ENCODE data around the gene SYMPK. TPM values are rescaled to one million over a fixed set of nuclear protein-coding genes. Genes with fewer than 3 reads are reported as not detected.

The SYMPK gene
- total RNA-seq, 1 experiment from 2014 or later, result 70.7 TPM

DNA sequence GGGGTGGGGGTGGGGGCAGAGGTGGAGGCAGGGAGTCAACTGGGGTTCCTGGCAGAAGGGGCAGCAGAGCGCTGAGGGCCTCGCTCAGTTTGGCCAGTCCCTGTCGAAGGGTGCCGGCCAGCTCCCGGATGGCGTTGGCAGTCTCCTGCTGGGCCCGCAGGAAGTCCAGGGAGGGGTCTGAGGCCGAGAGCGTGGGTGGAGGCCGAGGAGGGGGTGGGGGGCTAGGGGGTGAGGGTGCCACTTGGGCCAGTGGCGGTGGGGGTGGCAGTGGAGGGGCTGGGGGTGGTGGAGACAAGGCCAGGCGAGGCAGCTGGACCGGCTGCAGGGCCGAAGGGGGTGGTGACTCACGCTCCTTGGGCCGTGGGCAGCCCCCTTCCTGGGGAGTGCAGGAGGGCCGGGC lies 27.9 kb upstream of the SYMPK start:
- DNase-seq, result no peak
- H3K36me3 ChIP-seq, result peaks cover 2% of the 10 kb centered on the region; the same call in 1 of the 2 replicates
- no peaks in the 10 kb centered on the region for H3K9me3 ChIP-seq
- no peaks in the 10 kb centered on the region for H3K27me3 ChIP-seq
- no peak overlapping the region for H3K4me3 ChIP-seq

DNA sequence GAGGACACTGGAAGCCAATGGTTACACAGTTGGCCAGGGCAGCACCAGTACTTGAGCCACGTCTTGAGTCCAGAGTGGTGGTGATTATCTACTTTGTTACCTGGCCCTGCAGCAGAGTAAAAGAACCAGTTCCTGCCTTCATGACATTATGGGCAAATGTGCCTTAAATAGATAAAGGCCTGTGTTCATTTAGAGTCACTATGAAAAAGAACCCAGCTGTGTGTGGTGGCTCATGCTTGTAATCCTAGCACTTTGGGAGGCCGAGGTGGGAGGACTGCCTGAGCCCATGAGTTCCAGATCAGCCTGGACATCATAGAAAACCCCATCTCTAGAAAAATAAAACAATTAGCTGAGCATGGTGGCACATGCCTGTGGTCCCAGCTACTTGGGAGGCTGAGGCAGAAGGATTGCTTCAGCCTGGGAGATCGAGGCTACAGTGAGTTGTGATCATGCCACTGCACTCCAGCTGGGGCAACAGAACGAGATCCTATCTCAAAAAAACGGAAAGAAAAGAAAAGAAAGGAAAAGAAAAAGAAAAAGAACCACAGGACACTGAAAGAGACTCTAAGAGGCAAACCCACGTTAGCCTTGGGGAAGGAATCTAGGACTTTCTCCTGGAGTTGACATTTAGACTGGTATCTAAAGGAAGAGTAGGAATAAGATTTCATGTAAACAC lies 26.4 kb upstream of the SYMPK start:
- no peaks in the 10 kb centered on the region for H3K27me3 ChIP-seq
- H3K4me3 ChIP-seq, result no peak overlapping the region
- no peaks in the 10 kb centered on the region for H3K9me3 ChIP-seq
- peaks cover 4% of the 10 kb centered on the region for H3K36me3 ChIP-seq
- no peak for DNase-seq

DNA sequence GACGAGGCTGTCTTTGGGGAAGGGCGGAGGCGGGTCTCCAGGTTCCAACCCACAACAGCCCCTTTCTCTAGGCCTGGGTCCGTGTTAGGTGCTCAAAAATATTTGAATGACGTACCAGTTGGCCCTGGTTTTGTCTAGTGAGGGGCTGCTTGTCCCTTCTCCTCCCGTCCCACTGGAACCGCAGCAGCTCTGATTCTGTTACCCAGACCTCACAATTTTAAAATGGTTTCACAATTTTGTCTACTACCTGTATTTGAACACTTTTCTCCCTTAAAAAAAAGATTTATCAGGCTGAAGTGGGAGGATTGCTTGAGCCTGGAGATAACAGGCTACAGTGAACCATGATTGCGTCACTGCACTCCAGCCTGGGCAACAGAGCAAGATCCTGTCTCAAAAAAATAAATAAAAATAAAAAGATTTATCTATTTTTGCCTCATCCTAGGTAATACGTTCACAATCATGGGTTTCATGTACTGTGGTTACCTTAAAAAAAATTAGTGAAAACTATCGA lies 24.3 kb upstream of the SYMPK start:
- Histone ChIP-seq H3K9me3 (no peaks in the 10 kb centered on the region), H3K27me3 (no peaks in the 10 kb centered on the region), H3K36me3 (peaks cover 18% of the 10 kb centered on the region), H3K4me3 (peak overlapping the region; percentile 74)
- DNase-seq, result no peak

DNA sequence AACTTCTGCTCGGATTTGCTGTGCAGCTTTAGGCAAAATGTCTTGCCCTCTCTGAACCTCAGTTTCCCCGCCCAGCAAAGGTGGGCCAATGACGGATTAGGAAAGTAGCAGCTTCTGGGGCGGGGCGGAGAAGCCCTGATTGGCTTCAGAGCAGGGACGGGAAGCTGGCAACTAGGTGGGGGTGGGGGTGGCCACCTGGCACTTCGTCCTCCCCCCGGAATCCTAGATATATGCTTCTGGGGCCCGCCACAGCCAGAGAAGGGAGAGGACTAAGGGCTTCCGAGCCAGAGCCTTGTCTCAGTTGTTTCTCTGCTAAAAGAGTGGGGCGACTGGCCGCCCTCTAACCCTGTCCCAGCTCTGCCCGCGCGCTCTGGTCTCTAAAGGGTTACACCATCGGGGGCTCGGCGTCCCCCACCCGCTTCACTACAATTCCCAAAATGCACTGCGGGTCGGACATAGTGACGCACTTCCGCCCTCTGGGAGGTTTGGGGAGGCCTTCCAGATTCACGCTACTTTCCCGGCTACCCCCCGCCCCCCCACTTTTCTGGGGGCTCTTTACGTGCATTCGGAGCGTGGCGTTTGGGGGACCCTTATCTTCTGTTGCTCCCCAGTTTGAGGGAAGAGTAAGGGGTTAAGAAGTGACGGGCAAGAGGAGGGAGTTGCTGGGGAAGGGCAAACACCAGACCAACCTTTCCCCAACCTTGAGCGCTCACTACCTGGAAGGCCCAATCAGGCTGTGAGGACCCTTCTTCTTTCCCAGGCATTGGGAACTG lies 23.7 kb upstream of the SYMPK start:
- no peaks in the 10 kb centered on the region for H3K27me3 ChIP-seq
- peaks cover 18% of the 10 kb centered on the region for H3K36me3 ChIP-seq
- no peaks in the 10 kb centered on the region for H3K9me3 ChIP-seq
- H3K4me3 ChIP-seq, result peak overlapping the region; percentile 74
- DNase-seq, result peak; percentile 92

DNA sequence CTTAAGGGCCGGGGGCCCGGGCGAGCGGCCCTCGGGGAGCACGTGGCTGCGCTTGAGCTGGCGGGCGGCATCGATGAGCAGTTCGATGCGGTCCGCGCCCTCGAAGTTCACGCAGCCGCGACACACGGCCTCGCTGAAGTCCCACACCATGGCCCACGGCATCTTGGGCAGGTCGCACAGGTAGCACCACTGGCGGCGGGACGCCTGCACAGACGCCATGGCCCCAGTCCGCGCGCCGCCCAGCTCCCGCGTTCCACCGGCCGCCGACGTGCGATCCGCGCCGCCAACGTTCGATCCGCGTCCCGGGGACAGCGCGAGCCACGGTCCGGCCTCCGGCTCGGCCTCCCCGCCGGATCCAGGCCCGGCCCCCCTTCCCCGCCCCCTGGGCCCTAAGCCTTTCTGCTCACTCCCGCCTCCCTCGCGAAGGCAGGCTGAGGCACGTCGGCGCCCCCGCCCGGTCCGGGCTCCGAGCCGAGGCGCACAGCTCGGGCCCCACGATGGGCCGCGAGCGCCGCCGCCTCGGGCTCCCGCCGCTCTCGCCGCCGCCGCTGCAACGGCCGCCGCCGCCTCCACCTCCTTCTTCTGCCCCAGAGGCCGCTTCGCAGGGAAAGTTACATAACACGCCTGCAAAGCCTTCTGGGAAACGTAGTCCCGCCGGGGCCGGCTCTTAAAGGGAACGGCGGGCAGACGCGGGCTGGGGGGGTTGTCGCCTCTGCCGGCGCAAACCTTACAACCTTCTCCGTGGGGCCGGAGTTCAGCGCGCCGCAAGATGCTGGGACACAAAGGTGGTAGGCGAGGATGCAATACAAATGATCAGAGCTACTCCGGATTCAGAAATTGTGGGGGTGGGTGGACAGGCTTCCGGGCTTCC lies 22.8 kb upstream of the SYMPK start, which contains the start of gene IRF2BP1:
IRF2BP1 (minus strand) TSS at position 586 of the 871 bp plus-strand sequence; CDS start at position 219, 367 bp downstream.
- peaks cover 18% of the 10 kb centered on the region for H3K36me3 ChIP-seq
- H3K27me3 ChIP-seq, result no peaks in the 10 kb centered on the region
- no peaks in the 10 kb centered on the region for H3K9me3 ChIP-seq
- DNase-seq, result peak; percentile 93
- peak within 1 kb of the TSS; percentile 74 for H3K4me3 ChIP-seq

DNA sequence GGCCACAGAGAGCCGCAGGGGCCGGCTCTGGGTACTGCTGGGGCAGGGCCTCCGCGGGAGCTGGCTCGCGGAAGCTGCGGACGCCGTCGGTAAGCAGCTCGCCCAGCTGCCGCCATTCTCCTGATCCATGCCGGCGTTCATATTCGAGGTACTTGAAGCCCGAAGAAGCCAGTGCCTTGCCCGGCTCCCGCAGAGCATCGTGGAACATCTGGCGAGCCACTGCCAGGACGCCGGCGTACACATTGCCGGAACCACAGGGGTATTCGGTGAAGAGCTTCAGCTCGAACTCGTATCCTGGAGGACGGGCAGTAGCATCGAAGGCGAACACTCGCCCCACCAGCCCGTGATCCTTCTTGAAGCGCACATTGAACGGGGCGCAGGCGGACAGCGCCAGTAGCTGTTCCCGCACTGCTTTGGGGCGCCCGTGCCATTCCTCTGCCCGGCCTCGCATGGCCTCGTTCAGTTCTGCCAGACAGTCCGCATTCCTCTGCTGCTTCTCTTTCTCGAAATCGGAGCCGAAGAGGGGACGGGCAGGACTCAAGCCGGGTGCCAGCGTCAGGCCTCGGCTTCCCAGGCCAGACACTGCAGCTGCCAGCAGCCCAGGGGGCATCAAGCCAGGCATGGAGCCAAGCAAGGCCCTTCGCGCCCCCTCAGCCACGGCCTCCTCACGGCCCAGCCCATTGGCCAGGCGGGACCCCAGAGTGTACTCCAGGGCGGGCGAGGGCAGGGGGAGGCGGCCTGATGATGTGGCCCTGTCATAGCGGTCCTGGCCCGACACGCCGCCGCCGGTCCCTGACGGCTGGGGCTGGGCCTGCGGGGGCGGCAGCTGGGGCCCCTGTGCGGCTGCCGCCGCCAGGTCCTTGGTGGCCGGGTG lies 22.0 kb upstream of the SYMPK start:
- Histone ChIP-seq H3K27me3 (no peaks in the 10 kb centered on the region), H3K36me3 (peaks cover 18% of the 10 kb centered on the region), H3K9me3 (no peaks in the 10 kb centered on the region), H3K4me3 (peak overlapping the region; percentile 74)
- peak; percentile 48 for DNase-seq

DNA sequence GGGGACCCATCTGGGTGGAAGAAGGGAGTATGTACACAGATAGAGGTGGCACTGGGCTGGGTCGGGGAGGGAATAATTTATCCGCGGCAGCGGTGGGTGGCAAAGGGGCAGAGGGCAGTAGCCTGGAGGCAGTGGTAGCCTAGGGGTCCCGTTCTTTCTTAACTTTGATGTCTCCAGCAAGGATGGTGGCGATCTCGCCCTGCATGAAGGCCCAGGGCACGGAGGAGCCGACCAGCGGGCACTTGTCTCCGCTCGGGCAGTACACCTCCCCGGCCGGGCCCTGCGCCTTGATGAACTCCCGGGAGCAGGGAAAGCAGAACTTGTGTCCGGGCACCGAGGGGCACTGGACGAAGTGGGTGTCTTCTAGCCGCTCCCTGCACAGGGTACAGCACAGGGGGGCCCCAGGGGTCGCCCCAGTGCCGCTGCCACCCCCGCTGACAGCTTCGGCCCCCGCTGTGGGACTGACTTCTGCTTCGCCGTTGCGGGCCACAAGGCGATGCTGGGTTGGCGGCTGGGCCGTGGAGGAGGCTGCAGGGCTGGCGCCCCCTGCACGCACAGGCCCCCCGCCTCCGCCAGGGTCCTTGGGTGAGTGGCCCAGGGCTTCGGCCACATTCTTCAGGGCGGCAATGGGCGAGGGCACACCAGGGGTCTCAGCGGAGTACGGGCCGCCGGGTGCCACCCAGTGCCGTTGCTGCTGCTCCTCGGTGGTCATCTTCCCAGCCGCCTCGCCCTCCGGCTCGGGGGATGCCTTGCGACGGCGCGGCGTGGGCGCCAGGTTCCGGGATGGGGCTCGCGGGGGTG lies 21.1 kb upstream of the SYMPK start:
- Histone ChIP-seq H3K36me3 (peaks cover 18% of the 10 kb centered on the region), H3K27me3 (no peaks in the 10 kb centered on the region), H3K4me3 (0 out of 2 replicates have a peak overlapping the region, but pooled peaks have one; percentile 7), H3K9me3 (no peaks in the 10 kb centered on the region)
- no peak for DNase-seq

DNA sequence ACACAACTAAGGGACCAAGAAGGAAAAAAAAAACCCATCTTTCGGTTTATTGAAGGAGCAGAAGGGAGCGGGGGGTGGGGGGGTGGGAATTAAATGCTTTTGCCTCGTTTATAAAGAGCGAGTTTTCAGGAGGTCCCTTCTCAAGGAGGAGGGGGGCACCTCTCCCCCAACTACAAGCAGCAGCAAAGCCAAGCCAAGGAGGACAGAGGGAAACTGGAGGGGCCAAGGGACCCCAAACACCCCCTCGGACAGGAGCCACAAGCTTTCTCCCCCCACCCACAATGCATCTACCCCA lies 20.6 kb upstream of the SYMPK start:
- no peak for DNase-seq
- no peaks in the 10 kb centered on the region for H3K27me3 ChIP-seq
- peaks cover 18% of the 10 kb centered on the region for H3K36me3 ChIP-seq
- H3K9me3 ChIP-seq, result no peaks in the 10 kb centered on the region
- H3K4me3 ChIP-seq, result 0 out of 2 replicates have a peak overlapping the region, but pooled peaks have one; percentile 7

DNA sequence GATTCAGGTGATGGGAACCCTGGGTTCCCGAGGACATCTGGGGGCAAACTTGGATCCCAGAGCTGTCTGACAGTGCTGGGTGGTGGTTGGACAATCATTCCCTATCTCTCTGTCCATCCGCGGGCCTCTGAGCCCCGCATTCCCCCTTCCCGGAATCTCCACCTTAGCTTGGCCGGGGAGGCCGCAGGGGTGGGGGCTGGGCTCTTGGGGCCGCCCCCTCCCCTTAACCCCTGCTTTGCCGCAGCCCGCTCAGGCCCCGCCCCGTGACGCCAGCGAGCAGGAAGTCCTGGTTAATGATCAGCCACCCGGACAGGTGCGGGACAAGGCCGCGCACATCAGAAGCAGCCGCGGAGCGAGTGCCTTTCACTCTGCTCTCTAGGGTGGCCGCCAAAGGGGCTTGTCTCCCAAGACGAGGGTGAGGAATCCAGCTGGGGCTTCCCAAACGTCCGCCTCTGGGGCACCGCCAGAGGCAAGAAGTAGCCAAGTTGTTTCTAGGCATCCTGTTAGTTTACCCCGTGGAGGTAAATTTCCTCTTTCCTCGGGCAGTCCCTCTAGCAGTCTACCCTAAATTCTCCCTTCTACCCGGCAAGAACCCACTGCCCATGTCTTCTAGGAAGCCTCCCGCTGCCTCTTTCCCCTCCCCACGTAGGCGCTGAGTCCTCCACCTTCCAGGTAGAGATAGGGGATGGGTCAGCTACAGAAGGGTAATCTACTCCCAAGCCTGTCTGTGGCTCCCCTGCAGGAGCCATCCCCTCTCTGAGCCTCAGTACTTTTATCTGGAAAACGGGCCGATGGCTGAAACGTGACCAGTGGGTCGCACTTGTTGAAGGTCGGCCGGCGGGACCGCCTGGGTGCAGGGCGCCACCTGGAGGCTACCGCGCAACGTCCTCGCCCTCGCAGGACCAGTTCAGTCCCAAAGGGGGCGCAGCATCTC lies 20.0 kb upstream of the SYMPK start:
- Histone ChIP-seq H3K4me3 (no peak overlapping the region), H3K9me3 (no peaks in the 10 kb centered on the region), H3K27me3 (no peaks in the 10 kb centered on the region), H3K36me3 (peaks cover 18% of the 10 kb centered on the region)
- peak; percentile 77 for DNase-seq

DNA sequence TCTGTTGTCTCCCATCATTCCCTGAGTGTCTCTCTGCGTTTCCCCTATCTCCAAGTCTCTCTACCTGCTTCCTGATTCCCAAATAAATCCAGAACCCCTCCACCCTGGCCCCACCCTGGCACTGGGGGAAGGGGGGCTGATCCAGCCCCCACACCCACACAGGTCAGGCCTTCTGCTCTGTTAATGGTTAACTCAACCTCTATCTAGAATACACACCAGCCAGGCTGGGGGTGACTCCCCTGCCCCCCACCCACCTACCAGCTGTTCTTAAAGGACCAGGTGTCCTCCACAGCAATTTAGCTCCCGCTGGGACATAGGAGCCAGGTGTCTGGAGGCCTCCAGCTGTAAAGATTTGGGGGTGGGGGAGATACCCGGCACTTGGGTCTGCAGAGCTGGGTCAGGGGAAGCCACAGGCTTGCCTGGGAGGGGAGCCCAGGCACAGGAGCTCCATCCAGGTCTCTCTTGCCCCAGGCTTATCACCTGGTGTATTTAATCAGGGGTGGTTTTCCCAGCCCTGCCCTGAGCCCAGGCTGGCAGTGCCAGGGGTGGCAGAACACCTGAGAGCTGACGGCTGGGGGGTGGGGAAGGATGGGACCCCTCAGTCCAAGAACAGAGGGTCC lies 19.1 kb upstream of the SYMPK start:
- H3K4me3 ChIP-seq, result no peak overlapping the region
- H3K27me3 ChIP-seq, result no peaks in the 10 kb centered on the region
- DNase-seq, result no peak
- H3K36me3 ChIP-seq, result peaks cover 18% of the 10 kb centered on the region
- no peaks in the 10 kb centered on the region for H3K9me3 ChIP-seq

DNA sequence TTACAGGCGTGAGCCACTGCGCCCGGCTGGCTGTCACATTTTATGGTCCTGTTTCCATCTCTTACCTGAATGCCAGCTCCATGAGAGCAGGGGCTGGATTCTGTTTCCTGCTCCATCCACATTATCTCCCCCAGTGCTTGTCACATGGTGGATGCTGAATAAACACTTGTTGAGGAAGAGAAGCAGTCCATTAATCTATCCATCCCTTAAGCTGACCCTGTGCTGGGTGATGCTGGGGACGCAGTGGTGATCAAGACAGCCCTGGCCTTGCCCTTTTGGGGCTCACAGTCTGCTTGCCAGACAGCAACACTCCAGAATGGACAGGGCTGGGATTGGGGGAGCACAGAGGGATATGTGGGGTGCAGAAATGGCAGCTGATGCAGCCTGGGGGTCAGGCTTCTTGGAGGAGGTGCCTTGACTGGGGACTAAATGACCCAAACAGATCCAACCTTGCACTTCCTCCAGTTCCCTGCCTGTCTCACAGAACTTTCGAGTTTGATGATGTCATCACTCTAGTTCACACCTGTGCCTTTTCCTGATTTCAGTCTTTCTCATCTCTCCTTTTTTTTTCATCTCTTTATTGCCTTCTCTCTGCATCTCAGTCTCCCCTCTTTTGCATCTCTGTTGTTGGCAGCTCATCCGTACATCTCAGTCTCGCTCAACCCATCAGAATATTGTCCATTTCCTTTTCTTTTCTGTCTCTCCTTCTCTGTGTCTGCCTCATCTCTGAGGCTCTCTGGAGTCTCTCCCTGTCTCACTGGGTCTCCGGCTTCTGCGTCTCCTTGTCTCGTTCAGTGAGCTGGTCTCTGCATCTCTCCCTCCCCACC lies 18.3 kb upstream of the SYMPK start:
- H3K27me3 ChIP-seq, result no peaks in the 10 kb centered on the region
- DNase-seq, result no peak
- no peaks in the 10 kb centered on the region for H3K9me3 ChIP-seq
- H3K36me3 ChIP-seq, result peaks cover 18% of the 10 kb centered on the region
- no peak overlapping the region for H3K4me3 ChIP-seq

DNA sequence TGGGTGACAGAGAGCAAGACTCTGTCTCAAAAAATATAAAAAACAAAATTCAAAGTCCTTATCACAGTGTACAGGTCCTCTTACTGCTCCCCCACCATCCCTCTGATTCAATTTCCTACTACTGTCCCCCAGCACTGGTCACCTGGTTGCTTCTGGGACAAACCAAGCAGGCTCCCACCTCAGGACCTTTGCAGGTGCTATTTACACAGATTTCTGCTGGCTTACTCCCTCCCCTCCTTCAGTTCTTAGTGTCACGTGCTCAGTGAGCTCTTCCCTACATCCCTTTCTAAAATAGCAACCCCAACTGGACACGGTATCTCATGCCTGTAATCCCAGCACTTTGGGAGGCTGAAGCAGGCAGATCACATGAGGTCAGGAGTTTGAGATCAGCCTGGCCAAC lies 17.0 kb upstream of the SYMPK start:
- Histone ChIP-seq H3K36me3 (peaks cover 18% of the 10 kb centered on the region), H3K9me3 (no peaks in the 10 kb centered on the region), H3K4me3 (no peak overlapping the region), H3K27me3 (no peaks in the 10 kb centered on the region)
- DNase-seq, result no peak

DNA sequence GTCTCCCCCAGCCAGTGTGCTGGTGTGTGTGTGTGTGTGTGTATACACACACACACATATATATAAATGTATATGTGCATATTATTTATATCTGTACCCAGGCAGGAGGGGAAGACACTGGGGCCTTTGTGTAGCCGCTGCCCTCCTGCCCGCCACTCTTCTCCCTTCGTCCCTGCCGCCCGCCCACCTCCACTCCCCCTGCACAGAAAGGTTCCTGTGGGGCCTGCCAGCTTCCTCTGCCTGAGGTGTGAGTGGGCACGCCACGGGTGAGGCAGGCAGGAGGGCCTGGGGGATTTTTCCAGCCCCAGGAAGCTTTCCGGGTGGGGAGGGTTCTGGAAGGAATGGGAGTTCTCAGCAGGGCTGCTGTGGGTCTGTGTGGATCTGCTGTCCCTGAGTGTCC lies 16.1 kb upstream of the SYMPK start:
- H3K36me3 ChIP-seq, result peaks cover 12% of the 10 kb centered on the region
- no peaks in the 10 kb centered on the region for H3K9me3 ChIP-seq
- no peak for DNase-seq
- no peak overlapping the region for H3K4me3 ChIP-seq
- no peaks in the 10 kb centered on the region for H3K27me3 ChIP-seq
